Measurements from ENCODE around the gene FAM3A. TPM values are rescaled to one million over a fixed set of nuclear protein-coding genes. Genes with fewer than 3 reads are reported as not detected.
"Not testable (repeated sequence)": the region's sequence is repeated elsewhere in the genome, so short reads cannot be mapped to it uniquely, and the experiment has no call there.

Gene FAM3A
- total RNA-seq, 1 donor from 2014 or later = 29.6 TPM

GRCh38 chrX:154506483-154507332 lies 9.3 kb downstream of the FAM3A start:
- H3K4me3 Mint-ChIP-seq (ENCODE audit: unreplicated experiment) = no peak overlapping the region
- H3K27ac Mint-ChIP-seq (ENCODE audit: unreplicated experiment) = no peak overlapping the region
- H3K4me1 Mint-ChIP-seq (ENCODE audit: unreplicated experiment) = no peaks in the 10 kb centered on the region
- H3K36me3 Mint-ChIP-seq (ENCODE audit: low read depth, unreplicated experiment) = peaks cover 19% of the 10 kb centered on the region
- no peak for DNase-seq (ENCODE audit: low spot score)
- H3K27me3 Mint-ChIP-seq (ENCODE audit: unreplicated experiment) = no peaks in the 10 kb centered on the region
- H3K9me3 Mint-ChIP-seq (ENCODE audit: unreplicated experiment) = no peaks in the 10 kb centered on the region
- no peak for TF ChIP-seq CTCF (IDR thresholded peaks at IDR 0.05; ENCODE audit: unreplicated experiment)

- Mint-ChIP-seq H3K4me1 (ENCODE audit: unreplicated experiment) (no peaks in the 10 kb centered on the region), H3K27me3 (ENCODE audit: unreplicated experiment) (no peaks in the 10 kb centered on the region), H3K4me3 (ENCODE audit: unreplicated experiment) (no peak overlapping the region), H3K36me3 (ENCODE audit: low read depth, unreplicated experiment) (peaks cover 19% of the 10 kb centered on the region), H3K9me3 (ENCODE audit: unreplicated experiment) (no peaks in the 10 kb centered on the region), H3K27ac (ENCODE audit: unreplicated experiment) (no peak overlapping the region)
- DNase-seq (ENCODE audit: low spot score) = no peak
- no peak for TF ChIP-seq CTCF (IDR thresholded peaks at IDR 0.05; ENCODE audit: unreplicated experiment)
These were observed 10.3 kb downstream of the FAM3A start for GRCh38 chrX:154505734-154506133.

- TF ChIP-seq CTCF (IDR thresholded peaks at IDR 0.05; ENCODE audit: unreplicated experiment) = no peak
- Mint-ChIP-seq H3K36me3 (ENCODE audit: low read depth, unreplicated experiment) (peaks cover 3% of the 10 kb centered on the region), H3K27ac (ENCODE audit: unreplicated experiment) (no peak overlapping the region), H3K9me3 (ENCODE audit: unreplicated experiment) (no peaks in the 10 kb centered on the region), H3K4me1 (ENCODE audit: unreplicated experiment) (no peaks in the 10 kb centered on the region), H3K27me3 (ENCODE audit: unreplicated experiment) (no peaks in the 10 kb centered on the region), H3K4me3 (ENCODE audit: unreplicated experiment) (no peak overlapping the region)
- DNase-seq (ENCODE audit: low spot score) = no peak
These were observed 13.0 kb downstream of the FAM3A start for GRCh38 chrX:154502989-154503388.

DNA sequence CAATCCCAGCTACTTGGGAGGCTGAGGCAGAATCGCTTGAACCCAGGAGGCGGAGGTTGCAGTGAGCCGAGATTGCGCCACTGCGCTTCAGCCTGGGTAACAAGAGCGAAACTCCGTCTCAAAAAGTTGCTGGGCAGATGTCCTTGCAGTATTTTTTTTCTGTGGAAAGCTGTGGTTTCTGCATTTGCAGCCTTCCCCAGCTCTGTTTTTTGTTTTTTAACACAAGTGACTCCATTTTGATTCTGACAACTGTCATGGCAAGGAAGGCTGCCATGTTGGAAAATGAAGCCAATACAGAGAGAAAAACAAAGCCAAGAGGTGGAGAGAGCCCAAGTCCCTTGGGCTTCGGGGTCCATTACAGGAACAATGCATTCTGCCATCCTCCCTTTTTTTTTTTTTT lies 13.9 kb downstream of the FAM3A start:
- Mint-ChIP-seq H3K36me3 (ENCODE audit: low read depth, unreplicated experiment) (peaks cover 3% of the 10 kb centered on the region), H3K27me3 (ENCODE audit: unreplicated experiment) (no peaks in the 10 kb centered on the region), H3K9me3 (ENCODE audit: unreplicated experiment) (no peaks in the 10 kb centered on the region), H3K27ac (ENCODE audit: unreplicated experiment) (no peak overlapping the region), H3K4me1 (ENCODE audit: unreplicated experiment) (no peaks in the 10 kb centered on the region), H3K4me3 (ENCODE audit: unreplicated experiment) (no peak overlapping the region)
- TF ChIP-seq CTCF (IDR thresholded peaks at IDR 0.05; ENCODE audit: unreplicated experiment) = no peak
- DNase-seq (ENCODE audit: low spot score) = no peak

DNA sequence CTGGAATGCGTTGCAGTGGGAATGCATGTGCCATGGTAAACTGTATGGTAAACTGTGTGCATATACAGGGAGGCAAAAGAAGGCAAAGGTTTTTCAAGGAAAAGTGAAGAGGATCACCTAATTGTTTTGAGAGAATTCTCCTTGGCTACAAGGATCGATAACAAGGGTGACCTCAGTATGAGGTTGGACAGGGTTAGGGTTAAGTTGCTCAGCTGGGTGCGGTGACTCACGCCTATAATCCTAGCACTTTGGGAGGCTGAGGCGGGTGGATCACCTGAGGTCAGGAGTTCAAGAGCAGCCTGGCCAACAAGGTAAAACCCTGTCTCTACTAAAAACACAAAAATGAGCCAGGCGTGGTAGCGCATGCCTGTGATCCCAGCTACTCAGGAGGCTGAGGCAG lies 14.6 kb downstream of the FAM3A start:
- not testable (repeated sequence) for H3K4me3 Mint-ChIP-seq (ENCODE audit: unreplicated experiment); DNase-seq (ENCODE audit: low spot score); H3K36me3 Mint-ChIP-seq (ENCODE audit: low read depth, unreplicated experiment); H3K27ac Mint-ChIP-seq (ENCODE audit: unreplicated experiment); H3K27me3 Mint-ChIP-seq (ENCODE audit: unreplicated experiment); H3K9me3 Mint-ChIP-seq (ENCODE audit: unreplicated experiment); H3K4me1 Mint-ChIP-seq (ENCODE audit: unreplicated experiment)

DNA sequence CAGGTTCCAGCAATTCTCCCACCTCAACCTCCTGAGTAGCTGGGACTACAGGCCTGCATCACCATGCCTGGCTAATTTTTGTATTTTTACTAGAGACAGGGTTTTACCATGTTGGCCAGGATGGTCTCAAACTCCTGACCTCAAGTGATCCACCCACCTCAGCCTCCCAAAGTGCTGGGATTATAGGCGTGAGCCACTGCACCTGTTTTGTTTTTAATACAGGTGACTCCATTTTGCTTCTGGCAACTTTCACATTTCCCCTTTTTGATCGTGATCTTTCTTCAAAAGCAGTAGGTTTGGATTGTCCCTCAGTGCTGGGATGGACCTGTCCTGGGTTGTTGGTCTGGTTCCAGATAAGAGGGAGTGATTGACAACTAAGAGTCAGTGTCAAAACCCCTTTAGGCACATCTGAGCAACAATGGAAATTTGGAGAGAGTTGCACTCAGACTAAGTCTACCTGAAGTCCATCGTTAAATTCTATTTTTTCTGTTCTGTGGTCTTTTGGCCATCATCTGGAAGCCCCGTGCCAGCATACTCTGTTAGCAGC lies 19.4 kb downstream of the FAM3A start:
- not testable (repeated sequence) for H3K36me3 Mint-ChIP-seq (ENCODE audit: low read depth, unreplicated experiment); H3K4me1 Mint-ChIP-seq (ENCODE audit: unreplicated experiment); DNase-seq (ENCODE audit: low spot score); H3K9me3 Mint-ChIP-seq (ENCODE audit: unreplicated experiment); H3K27me3 Mint-ChIP-seq (ENCODE audit: unreplicated experiment); H3K27ac Mint-ChIP-seq (ENCODE audit: unreplicated experiment); H3K4me3 Mint-ChIP-seq (ENCODE audit: unreplicated experiment)
